ENCODE results near the gene SCN11A.
"Not testable (repeated sequence)": the region's sequence is repeated elsewhere in the genome, so short reads cannot be mapped to it uniquely, and the experiment has no call there.

Gene SCN11A

DNA sequence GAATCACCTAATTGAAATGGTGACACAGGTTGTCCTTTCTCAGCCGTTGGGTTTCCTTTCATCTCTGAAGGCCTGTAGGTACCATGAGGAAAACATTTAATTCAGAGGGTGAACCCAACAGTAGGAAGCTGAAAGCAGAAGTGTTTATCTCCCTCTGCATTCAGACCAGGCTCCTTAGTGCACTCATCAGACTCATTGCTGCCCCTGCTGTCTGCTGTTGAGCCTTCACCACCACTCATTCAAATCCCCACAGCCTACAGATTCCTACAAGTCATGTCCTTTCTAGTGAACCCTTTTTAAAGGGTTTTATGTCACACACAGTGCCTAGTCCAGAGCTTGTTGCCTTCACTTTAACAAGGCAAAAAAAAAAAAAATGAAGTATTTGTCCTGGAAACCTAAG is 13.5 kb upstream of the SCN11A start:
- DNase-seq (ENCODE audit: low spot score), result peak; percentile 73

DNA sequence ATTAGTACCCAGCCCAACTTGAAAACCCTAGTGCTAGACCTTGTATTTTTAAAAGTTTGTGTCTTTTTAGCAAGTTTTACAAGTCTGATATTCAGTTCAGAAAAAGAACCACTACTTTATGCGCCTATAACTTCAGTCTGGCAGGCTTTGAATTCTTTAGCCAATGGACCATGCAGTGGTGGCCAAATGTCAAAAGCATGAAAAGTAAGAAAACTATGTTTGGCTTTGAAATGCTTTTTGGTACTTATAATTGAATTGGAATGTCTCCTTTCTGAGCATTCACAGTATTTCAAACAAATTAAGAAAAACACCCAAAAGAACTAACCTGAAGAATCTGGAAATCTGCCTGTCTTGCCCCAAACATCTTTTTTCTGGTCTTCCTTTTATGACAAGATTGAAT is 12.9 kb upstream of the SCN11A start:
- DNase-seq (ENCODE audit: low spot score), result no peak

DNA sequence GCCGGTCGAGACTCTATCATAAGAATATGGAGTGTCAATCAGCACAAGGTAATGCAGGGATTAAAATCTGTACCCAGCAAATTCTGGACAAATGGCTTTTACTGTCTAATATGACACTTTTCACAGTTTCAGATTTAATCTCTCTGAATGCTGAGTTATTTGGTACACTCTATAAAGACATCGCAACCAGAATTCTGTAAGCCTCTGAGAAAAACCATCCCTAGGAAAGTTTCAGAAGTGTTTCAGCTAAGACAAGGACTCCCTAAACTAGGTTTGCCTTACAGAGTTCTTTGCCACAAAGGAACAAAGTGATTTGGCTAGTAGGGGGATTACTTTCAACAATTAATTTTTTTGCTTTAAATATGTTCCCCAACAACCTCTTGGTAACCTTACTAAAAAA is 11.4 kb upstream of the SCN11A start:
- DNase-seq (ENCODE audit: low spot score), result no peak

DNA sequence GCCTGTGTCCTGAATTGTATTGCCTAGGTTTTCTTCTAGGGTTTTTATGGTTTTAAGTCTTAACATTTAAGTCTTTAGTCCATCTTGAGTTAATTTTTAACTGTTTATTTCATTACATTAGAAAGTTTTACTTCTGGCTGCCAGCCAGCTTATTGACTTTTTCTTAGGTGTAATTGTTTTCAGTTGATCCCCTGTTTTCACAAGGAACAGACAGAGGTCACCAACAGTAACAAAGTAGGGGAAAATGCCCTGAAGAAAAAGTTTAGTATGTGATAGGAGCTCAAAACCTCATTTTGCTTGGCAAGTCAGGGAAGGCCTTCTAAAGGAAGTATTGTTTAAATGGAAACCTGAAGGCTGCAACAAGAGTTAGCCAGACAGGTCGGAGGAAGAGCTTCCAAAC is 10.4 kb upstream of the SCN11A start:
- DNase-seq (ENCODE audit: low spot score), result no peak

DNA sequence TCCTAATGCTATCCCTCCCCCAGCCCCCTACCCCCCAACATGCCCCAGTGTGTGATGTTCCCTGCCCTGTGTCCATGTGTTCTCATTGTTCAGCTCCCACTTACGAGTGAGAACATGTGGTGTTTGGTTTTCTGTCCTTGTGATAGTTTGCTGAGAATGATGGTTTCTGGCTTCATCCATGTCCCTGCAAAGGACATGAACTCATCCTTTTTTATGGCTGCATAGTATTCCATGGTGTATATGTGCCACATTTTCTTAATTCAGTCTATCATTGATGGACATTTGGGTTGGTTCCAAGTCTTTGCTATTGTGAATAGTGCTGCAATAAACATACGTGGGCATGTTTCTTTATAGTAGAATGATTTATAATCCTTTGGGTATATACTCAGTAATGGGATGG is 9.5 kb upstream of the SCN11A start:
- DNase-seq (ENCODE audit: low spot score), result not testable (repeated sequence)

DNA sequence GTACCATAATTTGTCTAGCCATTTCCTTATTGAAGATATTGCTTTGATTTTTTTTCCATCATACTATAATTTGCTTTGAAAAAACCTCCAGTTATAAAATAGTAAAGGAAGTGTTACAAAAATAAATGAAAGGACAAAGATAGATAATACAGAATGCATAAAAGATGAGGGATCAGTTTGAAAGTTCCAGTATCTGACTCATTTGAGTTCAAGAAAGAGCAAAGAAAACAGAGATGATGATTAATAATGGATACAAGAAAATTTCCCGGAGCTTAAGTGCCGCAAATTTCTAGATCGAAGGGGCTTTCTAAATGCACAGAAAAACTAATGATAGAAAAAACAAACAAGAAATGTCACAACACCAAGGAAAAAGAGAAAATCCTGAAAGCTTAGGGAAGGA is 4.4 kb upstream of the SCN11A start:
- no peak for DNase-seq (ENCODE audit: low spot score)

DNA sequence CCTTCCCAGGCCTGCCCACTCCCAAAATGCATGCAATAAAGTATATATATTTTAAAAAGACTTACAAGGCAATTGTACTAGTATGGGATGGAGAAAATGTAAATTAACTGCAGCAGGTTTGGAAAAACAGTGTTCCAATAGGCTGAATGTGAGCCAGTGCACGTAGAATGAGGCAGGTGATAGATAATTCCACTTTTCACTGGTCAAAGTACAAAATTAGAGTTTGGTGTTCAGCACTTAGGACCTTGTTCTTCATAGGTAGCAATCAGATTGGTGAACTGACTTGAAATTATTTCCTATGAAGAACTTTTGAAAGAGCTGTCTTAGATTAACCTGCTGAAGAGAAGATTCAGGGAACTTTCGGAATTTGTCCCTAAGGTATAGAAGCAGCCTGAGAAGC is 2.0 kb upstream of the SCN11A start:
- DNase-seq (ENCODE audit: low spot score), result no peak

DNA sequence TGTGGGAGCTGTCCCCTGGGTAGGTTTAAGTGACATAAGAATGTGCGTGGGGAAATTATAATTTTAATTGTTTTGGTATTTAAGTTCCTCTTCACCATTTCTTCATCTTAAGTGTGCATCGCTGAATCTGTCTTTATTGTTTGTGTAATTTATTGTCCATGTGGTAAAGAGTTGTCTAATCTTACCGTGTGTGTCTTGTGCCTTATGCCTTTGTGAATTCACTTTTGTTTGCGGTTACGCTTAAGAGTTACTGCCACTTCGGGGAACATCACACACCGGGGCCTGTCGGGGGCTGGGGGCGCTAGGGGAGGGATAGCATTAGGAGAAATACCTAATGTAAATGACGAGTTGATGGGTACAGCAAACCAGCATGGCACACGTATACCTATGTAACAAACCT is 839 bp upstream of the SCN11A start:
- DNase-seq (ENCODE audit: low spot score), result no peak

DNA sequence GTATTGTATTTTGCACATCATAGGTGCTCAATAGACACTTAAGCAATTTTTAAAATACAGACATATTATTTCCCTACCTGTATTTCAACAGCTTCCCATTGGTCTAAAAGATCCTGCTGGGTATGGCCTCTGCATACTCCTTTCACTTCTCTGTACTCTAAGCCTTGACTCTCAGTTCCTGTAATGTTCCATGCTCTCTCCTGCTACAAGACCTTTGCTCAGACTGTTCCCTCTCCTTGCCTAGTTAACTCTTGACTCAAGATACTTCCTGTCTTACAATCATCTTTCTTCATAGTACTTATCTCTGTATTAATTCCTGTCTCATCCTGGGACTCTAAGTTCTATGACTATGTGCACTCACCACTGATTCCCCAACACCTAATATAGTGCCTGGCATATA is 1.7 kb downstream of the SCN11A start:
- DNase-seq (ENCODE audit: low spot score), result peak; percentile 27

DNA sequence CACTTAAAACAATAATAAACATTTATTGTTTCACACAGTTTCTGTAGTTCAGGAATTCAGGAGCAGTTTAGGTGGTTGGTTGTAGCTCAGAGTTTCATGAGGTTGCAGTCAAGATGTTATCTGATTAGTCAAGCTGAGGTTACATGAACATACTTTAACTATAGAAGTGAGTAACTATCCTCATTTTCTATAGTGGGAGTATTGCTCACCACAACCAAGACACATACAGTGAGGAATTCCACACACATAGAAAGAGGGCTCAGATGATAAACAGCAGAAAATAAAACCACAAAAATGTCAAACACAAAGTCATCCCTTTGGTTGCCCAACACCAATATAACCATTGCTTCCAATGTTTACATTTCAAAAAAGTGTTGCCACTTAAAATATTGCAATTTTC is 13.6 kb downstream of the SCN11A start:
- DNase-seq (ENCODE audit: low spot score), result no peak

DNA sequence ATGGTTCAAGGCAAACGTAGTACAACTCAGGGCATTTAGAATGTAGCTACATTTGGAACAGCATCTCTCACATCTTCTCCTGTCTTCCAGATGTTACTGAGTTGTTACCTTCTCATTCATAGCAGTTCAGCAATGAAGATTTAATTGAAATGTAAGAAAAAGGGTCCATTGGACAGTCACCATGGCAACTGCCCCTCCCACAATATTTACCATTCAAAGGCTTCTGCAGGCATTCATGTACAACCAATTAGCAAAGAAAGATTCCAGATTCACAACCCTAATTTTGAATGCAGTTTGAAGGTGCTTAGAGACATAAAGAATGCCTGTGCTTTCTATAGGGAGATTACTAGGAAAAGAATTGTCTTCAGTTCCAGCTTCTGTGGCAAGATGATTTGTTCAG is 22.2 kb downstream of the SCN11A start:
- no peak for DNase-seq (ENCODE audit: low spot score)

DNA sequence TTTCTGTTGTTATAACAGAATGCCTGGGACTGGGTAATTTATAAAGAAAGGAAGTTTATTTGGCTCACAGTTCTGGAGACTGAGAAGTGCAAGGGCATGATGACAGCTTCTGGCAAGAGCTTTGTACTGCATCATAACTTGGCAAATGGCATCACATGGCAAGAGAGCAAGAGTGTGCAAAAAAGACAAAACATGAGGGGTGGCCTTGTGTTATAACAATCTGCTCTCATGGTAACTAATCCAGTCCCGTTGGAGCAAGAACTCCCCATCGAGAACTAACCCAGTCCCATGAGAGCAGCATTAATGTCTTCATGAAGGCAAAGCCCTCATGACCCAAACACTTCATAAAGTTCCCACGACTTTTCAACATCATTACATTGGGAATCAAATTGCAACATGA is 23.2 kb downstream of the SCN11A start:
- DNase-seq (ENCODE audit: low spot score), result no peak

DNA sequence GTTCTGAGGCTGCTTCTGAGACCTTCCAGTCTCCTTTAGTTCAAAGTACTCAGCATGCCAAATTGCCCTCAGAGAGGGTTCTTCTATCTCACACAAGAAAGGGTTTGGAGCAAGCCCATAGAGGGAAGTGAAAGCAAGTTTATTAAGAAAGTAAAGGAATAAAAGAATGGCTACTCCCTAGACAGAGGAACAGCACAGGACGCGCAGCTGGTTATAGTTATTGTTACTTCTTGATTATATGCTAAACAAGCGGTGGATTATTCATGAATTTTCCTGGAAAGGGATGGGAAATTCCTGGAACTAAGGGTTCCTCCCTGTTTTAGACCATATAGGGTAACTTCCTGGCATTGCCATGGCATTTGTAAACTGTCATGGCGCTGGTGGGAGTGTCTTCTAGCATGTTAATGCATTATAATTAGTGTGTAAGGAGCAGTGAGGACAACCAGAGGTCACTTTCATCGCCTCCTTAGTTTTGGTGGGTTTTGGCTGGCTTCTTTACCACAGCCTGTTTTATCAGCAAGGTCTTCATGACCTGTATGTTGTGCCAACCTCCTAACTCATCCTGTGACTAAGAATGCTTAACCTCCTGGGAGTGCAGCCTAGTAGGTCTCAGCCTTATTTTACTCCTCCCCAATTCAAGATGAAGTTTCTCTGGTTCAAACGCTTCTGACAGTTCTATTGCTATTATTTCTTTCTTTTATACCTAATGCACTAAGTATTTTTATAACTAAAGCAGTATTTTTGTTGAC is 26.3 kb downstream of the SCN11A start:
- DNase-seq (ENCODE audit: low spot score), result no peak

DNA sequence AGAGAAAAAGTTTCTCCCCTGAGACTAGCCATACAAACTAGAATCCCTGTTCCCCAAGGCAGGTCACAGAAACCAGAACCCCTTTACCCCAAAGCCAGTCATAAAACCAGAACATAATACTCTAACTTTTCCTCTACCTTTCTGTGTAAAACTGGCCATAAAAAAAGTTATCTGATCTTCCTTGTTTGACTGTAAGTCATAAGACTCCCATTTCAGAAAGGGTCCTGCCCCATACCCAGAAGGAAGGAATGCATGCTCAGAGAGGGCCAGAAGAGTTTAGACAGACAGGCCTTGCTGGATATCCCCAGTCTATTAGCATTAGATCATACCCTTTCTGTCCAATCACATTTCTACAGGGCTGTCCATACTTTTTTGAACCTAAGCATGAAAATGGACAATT is 27.2 kb downstream of the SCN11A start:
- no peak for DNase-seq (ENCODE audit: low spot score)

DNA sequence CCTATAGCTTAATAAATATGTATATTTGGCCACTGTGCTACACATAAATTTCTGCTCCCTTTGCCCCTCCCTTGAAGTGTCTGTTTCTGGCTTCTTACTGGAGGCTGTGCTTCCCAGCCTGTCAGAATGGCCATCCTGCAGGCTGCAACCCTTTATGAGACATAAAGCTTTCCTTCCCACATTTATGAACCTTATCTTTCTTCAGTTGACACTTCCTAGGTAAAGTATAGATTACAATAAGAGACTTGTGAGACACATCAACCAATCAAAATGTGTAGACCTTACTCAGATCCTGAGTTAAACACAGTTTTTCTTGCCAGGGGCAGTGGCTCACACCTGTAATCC is 29.5 kb downstream of the SCN11A start:
- DNase-seq (ENCODE audit: low spot score), result no peak

DNA sequence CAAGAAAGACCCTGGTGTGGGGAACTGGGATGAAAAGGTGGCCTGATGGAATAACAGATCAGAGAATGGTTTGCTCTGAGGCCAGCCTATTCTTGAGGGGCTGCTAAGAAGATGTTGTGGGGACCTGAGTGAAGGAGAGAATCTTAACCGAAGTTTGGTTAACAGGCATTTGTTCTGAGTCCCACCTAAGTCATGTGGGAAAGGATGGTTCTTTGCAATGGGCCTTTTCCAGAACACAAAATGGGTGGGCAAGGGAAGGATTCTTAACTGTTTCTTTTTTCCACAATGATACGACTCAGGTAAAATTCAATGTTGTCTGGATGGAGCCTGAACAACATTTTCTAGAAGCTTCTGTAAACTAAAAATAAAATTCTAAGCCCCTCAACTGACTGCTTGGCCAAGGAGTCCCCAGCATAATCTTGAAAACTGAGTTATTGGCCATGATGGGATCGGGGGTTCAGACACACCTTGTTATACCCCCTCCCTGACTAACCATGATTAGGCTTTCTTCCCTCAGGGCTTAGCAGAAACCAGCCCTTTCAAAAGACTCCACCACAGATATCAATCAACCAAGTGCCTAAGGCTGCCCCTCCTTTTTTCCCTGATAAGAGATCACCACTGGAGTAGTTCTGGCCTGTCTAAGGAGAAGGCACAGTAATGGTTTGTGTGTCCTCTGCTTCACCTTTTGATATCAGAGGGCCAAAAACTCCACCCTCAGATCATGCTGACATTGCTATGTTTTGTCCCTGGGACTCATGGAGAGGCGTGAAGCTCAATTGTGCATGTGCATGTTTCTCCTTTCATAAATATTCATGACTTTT is 30.1 kb downstream of the SCN11A start:
- no peak for DNase-seq (ENCODE audit: low spot score)

DNA sequence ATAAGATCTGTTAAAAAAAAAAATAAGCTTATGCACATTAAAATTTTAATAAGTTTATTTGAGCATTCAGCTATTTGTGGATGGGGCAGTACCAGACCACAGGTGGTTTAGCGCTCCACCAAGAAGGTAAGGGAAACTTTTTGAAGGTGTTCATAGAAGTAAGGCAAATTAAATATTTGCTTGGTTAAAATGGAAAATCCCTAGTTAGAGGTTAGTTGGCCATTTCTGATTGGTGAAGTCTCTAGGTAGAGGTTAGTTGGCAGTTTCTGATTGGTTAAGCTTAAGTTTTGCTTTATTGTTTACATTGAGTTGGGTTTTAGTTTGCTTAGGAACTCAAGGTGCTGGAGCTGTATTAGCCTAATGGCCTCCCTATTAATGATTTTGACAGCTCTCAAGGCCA is 30.7 kb downstream of the SCN11A start:
- DNase-seq (ENCODE audit: low spot score), result peak; percentile 6

DNA sequence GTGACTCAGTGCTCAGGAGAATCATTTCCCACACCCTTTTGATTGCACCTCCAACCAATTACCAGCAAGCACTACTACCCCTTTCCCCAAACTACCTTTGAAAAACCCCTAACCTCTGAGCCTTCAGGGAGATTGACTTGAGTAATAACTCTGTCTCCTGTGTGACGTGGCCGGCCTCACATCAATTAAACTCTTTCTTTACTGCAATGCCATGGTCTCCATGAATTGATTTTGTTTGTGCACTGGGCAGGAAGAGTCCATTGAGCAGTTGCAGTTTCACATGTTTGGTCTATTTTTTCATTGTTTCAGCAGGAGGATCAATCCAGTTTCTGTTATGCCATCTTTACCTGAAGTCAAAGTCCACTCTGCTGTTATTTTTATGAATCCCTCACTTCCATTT is 32.4 kb downstream of the SCN11A start:
- no peak for DNase-seq (ENCODE audit: low spot score)

DNA sequence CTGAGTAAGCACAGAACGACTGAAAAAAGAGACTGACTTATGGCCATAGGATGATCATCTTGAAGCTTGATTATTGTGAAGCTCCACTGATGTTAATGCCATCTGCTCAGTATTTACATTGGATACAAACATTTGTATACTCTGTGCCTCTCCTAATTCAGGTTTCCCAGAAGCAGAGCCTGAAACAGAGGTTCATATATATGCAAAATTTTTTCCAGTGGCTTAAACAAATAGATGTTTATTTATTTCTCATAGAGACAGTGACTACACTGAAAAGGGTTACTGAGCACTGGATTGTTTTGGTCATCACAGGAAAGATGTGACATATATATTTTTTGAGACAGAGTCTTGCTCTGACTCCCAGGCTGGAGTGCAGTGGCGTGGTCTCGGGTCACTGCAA is 36.3 kb downstream of the SCN11A start:
- DNase-seq (ENCODE audit: low spot score), result no peak

DNA sequence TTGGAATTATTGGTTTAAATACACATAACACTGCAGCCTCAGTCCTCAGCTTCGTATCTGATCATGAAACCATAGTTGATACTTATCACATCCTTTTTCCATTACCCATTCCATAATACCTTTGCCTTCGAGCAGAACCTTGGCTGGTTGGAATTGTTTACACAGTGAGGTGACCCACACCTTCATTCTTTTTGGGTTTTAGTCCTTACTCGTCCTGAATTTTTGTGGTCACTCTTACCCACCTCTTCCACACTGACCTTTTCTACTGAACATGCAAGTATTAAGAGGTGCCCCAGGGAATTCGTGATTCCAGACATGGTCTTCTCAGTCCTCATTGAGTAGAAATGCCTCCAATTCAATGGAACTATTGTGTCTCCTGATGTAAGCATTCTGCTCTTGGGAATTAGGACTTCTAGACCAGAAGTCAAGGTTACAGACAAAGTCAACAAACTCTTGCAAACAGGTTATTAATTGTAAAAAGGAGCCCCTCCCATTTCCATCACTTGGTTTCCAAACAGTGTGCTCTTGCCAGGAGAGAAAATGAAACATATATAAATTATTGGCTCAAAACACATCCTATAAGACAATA is 37.7 kb downstream of the SCN11A start:
- DNase-seq (ENCODE audit: low spot score), result no peak

DNA sequence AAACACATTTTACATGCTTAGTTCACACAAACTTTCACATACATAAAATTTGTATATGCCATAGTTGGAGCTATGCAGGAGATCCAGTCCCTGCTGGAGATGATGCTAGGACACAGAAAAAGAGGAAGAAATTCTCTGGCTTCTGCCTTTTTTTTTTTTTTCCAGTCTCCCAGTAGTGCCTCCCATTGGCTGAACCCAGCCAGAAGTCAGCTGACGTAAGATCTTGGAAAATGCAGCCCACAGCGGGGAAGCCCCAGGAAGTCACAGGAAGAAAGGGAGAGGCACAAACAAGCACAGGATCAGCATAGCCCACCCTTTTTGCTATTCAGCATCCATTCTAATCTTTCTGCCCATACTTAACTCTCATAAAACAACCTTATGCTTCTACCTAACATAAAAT is 38.5 kb downstream of the SCN11A start:
- no peak for DNase-seq (ENCODE audit: low spot score)

DNA sequence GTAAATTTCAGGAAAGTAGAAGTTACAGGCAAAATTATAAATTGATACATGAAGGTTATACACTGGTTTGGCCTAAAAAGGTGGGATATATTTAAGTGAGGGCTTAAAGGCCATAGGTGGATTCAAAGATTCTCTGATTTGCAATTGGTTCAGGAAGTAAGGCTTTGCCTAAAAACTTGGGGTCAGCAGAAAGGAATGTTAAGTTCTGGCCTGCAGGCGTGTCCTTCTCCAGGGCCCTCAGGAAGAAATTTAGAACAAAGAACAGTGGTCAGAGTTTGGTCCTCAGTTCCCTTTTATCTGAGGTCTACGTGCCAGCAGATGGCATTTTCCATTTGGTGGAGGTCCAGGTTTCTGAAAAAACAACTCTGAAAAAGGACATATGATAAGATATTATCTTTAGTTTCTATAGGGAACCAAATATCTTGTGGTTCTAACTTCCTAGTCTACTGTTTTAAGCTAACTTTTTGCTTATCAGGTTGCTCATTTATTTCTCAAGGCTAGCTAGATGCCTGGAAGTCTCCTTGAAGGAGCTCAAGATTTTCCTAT is 40.5 kb downstream of the SCN11A start:
- DNase-seq (ENCODE audit: low spot score), result no peak

DNA sequence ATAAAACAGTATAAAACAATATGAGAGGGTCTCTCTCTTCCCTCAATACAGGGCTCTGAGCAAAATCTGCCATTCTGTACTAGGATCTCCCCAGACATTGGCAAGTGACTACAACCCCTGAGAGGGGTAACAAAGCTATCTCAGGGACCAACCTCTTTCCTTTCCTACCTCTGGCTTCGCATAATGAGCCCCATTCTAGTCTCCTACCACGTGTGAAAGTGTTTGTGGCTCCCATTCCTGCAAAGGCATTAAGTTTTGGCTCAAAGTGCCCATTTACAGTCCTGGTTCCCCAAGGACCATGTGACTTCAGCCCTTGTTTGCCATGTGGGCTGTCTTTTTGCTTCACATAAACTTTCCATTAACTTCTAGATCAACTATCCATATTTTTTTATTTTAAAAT is 46.4 kb downstream of the SCN11A start:
- no peak for DNase-seq (ENCODE audit: low spot score)

Measured in germinal center (tissue), 1 donor.